ENCODE data around the gene TANGO2.

GRCh38 chr22:20031732-20032406 lies 11.0 kb downstream of the TANGO2 start:
- TF ChIP-seq, protein P1, sequence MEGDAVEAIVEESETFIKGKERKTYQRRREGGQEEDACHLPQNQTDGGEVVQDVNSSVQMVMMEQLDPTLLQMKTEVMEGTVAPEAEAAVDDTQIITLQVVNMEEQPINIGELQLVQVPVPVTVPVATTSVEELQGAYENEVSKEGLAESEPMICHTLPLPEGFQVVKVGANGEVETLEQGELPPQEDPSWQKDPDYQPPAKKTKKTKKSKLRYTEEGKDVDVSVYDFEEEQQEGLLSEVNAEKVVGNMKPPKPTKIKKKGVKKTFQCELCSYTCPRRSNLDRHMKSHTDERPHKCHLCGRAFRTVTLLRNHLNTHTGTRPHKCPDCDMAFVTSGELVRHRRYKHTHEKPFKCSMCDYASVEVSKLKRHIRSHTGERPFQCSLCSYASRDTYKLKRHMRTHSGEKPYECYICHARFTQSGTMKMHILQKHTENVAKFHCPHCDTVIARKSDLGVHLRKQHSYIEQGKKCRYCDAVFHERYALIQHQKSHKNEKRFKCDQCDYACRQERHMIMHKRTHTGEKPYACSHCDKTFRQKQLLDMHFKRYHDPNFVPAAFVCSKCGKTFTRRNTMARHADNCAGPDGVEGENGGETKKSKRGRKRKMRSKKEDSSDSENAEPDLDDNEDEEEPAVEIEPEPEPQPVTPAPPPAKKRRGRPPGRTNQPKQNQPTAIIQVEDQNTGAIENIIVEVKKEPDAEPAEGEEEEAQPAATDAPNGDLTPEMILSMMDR (IDR thresholded peaks at IDR 0.05; ENCODE audit: borderline replicate concordance, extremely low read depth, low read length, poor library complexity, severe bottlenecking), result no peak
- no peak for TF ChIP-seq EZH2 (IDR thresholded peaks at IDR 0.05; ENCODE audit: borderline replicate concordance, low read depth, low read length, severe bottlenecking)
